SK-N-SH (cell line): ENCODE data around the gene CETP.

Source experiments
- CHD2 ChIP-seq: fragments of 150-350 bp; IDR thresholded peaks from 2 replicates; pipeline ENCODE4 v1.6.1; 2018; ENCODE audit warnings: low read length; ENCODE audit not compliant: partially characterized antibody
- FOXM1 ChIP-seq: IDR thresholded peaks from 2 replicates; pipeline ENCODE4 v1.4.0; 2012; ENCODE audit warnings: low read depth, mild to moderate bottlenecking
- MXI1 ChIP-seq: IDR thresholded peaks from 2 replicates; pipeline ENCODE4 v1.6.1; 2012; ENCODE audit warnings: mild to moderate bottlenecking, low read depth, low read length, improper control_type of control experiment
- POLR2AphosphoS5 ChIP-seq: IDR thresholded peaks from 2 replicates; pipeline ENCODE4 v1.6.1; 2012; ENCODE audit warnings: low read depth, low read length
- RCOR1 ChIP-seq: fragments of 150-350 bp; IDR thresholded peaks from 2 replicates; pipeline ENCODE4 v1.6.1; 2017; ENCODE audit warnings: antibody characterized with exemption, low read length
- RFX5 ChIP-seq: IDR thresholded peaks from 2 replicates; pipeline ENCODE4 v1.6.1; 2012; ENCODE audit warnings: mild to moderate bottlenecking, improper control_type of control experiment, low read length
- TAF1 ChIP-seq: IDR thresholded peaks from 2 replicates; pipeline ENCODE4 v1.6.1; 2012; ENCODE audit warnings: low read depth, mild to moderate bottlenecking, low read length, moderate library complexity, borderline replicate concordance
- TF ChIP-seq, protein P1 (sequence below): fragments of 200-600 bp; sonication (generic); IDR thresholded peaks from 2 replicates; pipeline ENCODE4 v1.6.1; 2017; ENCODE audit warnings: antibody characterized with exemption, mild to moderate bottlenecking, moderate library complexity
- TF ChIP-seq, protein P2 (sequence below): IDR thresholded peaks from 2 replicates; pipeline ENCODE4 v1.6.1; 2012; ENCODE audit warnings: mild to moderate bottlenecking, low read depth, low read length, moderate library complexity
- TF ChIP-seq, protein P3 (sequence below): IDR thresholded peaks from 2 replicates; pipeline ENCODE4 v1.4.0; 2012; ENCODE audit warnings: low read depth, borderline replicate concordance
- TF ChIP-seq, protein P4 (sequence below): IDR thresholded peaks from 2 replicates; pipeline ENCODE4 v1.4.0; 2012; ENCODE audit warnings: low read depth, borderline replicate concordance

DNA sequence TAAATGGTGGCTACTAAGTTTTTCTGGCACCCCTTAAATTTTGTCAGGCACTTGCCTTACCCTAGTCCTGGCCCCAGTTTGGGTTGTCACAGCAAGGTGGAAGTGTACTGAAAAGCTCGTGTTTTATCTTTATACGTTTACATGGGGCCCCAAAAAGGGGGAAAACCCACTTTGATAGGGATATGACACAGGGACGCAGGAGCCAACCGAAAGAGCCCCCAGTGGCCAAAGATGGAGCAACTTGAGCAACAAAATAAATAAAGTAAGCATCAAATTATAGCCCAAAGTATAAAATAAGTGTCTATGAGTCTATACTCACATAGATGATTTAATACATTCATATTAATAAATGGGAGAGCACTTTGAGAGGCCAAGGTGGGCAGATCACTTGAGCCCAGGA is 5.0 kb upstream of the CETP start:
- TF ChIP-seq TAF1 = no peak
- TF ChIP-seq, protein P1, sequence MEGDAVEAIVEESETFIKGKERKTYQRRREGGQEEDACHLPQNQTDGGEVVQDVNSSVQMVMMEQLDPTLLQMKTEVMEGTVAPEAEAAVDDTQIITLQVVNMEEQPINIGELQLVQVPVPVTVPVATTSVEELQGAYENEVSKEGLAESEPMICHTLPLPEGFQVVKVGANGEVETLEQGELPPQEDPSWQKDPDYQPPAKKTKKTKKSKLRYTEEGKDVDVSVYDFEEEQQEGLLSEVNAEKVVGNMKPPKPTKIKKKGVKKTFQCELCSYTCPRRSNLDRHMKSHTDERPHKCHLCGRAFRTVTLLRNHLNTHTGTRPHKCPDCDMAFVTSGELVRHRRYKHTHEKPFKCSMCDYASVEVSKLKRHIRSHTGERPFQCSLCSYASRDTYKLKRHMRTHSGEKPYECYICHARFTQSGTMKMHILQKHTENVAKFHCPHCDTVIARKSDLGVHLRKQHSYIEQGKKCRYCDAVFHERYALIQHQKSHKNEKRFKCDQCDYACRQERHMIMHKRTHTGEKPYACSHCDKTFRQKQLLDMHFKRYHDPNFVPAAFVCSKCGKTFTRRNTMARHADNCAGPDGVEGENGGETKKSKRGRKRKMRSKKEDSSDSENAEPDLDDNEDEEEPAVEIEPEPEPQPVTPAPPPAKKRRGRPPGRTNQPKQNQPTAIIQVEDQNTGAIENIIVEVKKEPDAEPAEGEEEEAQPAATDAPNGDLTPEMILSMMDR = no peak; the same call in 1 of the 2 replicates
- TF ChIP-seq POLR2AphosphoS5 = no peak
- no peak for TF ChIP-seq FOXM1
- TF ChIP-seq, protein P2, sequence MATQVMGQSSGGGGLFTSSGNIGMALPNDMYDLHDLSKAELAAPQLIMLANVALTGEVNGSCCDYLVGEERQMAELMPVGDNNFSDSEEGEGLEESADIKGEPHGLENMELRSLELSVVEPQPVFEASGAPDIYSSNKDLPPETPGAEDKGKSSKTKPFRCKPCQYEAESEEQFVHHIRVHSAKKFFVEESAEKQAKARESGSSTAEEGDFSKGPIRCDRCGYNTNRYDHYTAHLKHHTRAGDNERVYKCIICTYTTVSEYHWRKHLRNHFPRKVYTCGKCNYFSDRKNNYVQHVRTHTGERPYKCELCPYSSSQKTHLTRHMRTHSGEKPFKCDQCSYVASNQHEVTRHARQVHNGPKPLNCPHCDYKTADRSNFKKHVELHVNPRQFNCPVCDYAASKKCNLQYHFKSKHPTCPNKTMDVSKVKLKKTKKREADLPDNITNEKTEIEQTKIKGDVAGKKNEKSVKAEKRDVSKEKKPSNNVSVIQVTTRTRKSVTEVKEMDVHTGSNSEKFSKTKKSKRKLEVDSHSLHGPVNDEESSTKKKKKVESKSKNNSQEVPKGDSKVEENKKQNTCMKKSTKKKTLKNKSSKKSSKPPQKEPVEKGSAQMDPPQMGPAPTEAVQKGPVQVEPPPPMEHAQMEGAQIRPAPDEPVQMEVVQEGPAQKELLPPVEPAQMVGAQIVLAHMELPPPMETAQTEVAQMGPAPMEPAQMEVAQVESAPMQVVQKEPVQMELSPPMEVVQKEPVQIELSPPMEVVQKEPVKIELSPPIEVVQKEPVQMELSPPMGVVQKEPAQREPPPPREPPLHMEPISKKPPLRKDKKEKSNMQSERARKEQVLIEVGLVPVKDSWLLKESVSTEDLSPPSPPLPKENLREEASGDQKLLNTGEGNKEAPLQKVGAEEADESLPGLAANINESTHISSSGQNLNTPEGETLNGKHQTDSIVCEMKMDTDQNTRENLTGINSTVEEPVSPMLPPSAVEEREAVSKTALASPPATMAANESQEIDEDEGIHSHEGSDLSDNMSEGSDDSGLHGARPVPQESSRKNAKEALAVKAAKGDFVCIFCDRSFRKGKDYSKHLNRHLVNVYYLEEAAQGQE = no peak
- TF ChIP-seq MXI1 = no peak
- TF ChIP-seq, protein P3, sequence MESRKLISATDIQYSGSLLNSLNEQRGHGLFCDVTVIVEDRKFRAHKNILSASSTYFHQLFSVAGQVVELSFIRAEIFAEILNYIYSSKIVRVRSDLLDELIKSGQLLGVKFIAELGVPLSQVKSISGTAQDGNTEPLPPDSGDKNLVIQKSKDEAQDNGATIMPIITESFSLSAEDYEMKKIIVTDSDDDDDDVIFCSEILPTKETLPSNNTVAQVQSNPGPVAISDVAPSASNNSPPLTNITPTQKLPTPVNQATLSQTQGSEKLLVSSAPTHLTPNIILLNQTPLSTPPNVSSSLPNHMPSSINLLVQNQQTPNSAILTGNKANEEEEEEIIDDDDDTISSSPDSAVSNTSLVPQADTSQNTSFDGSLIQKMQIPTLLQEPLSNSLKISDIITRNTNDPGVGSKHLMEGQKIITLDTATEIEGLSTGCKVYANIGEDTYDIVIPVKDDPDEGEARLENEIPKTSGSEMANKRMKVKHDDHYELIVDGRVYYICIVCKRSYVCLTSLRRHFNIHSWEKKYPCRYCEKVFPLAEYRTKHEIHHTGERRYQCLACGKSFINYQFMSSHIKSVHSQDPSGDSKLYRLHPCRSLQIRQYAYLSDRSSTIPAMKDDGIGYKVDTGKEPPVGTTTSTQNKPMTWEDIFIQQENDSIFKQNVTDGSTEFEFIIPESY = no peak
- TF ChIP-seq RFX5 = no peak
- no peak for TF ChIP-seq CHD2
- TF ChIP-seq, protein P4, sequence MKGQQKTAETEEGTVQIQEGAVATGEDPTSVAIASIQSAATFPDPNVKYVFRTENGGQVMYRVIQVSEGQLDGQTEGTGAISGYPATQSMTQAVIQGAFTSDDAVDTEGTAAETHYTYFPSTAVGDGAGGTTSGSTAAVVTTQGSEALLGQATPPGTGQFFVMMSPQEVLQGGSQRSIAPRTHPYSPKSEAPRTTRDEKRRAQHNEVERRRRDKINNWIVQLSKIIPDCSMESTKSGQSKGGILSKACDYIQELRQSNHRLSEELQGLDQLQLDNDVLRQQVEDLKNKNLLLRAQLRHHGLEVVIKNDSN = no peak
- no peak for TF ChIP-seq RCOR1
